Measurements from ENCODE around the gene DNAH7. TPM values are rescaled to one million over a fixed set of nuclear protein-coding genes. Genes with fewer than 3 reads are reported as not detected.

The DNAH7 gene
- total and polyA plus RNA-seq, 9 of the 15 experiments (the other 6 are each of a cell fraction or from before 2014, with no cell fraction given) = 0.03 to 0.42 (median 0.18) TPM

DNA sequence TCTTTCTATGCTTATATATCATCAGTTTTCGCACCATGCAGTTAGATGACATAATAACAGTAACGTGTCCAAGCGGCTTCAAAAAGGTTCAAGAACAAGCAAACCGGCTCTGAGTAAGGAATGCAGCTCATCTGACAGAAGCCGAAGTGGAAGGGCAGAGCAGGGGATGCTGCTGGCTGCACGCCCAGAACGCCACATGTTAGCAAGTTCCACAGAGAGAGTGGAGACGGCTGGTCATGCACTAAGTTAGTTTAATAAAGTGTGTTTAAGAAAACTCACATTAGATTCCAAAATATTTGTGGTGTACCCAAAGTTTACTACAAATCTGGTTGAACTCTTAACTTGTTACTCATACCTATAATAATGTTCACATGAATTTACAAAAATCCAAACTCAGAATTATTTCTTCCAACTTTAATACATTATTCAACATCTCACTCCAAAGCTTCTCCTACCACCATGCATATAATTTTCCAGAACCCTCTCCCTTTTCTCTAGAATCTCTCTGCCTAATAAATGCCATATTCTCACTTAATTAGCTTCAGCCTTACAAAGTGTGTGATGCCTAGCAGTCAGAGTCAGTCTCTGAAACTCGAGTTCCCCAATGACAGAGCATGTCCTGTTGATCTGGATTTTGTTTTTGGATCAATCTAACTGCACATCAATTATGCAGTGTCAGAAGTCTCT lies 170.0 kb downstream of the DNAH7 start (continued):
- TF ChIP-seq ZNF407 (IDR thresholded peaks at IDR 0.05; ENCODE audit: low read depth) = no peak
- no peak for TF ChIP-seq ZEB2 (IDR thresholded peaks at IDR 0.05)

Measured in K562 (cell line).